Activated T-helper 9 cell treated with anti-CD3 and anti-CD28 coated beads, Interleukin-2, amount 50 U/mL, for 16 hours (primary cell): Measurements from ENCODE around the gene PSEN2.

Source experiments
- DNase-seq: peaks from one replicate; pipeline ENCODE4 v3.0.0-alpha.2; 2020; ENCODE audit warnings: low read depth

The PSEN2 gene

GRCh38 chr1:226886122-226886901, 15.9 kb downstream of the PSEN2 start:
- DNase-seq = no peak

- no peak for DNase-seq
Measured at GRCh38 chr1:226887006-226887405, 16.6 kb downstream of the PSEN2 start.

GRCh38 chr1:226888021-226888420, 17.6 kb downstream of the PSEN2 start:
- DNase-seq = no peak

DNA sequence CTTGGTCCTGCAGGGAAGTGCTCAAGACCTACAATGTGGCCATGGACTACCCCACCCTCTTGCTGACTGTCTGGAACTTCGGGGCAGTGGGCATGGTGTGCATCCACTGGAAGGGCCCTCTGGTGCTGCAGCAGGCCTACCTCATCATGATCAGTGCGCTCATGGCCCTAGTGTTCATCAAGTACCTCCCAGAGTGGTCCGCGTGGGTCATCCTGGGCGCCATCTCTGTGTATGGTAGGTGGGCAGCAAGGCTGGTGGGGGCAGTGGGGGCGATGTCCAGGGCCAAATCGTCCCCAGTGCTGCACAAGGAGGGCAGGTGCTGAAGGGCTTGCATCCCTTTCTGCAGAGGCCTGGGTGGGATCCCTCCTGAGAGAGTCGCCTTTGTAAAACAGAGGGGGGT, 18.4 kb downstream of the PSEN2 start:
- DNase-seq = no peak

DNA sequence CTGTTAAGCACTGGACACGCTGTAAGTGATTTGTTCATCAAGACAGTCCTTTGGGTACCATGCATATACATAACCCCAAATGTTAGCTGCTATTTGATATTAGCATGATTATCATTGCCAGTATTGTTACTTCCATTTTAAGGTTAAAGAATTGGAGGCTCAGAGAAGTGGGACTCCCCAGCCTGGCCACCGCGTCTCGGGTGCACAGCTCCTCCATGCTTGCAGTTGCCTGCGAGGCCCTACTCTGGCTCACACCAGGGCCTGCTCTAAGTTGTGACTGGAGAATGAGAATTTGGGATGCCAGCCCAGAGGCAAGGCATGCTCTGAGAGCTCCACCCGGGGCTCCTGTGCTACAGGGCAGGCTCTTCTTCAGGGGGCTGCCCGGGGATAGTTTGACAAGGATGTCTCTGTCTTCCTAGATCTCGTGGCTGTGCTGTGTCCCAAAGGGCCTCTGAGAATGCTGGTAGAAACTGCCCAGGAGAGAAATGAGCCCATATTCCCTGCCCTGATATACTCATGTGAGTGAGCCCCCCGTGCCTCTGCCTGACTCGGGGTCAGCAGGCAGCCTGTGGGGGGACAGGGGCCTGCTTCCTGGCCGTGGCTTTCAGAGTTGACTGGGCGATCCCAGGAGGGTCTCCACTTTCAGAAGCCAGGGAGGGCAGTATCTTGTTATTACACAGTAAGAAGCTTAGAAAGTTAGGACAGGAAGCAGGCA, 19.4 kb downstream of the PSEN2 start:
- no peak for DNase-seq

DNA sequence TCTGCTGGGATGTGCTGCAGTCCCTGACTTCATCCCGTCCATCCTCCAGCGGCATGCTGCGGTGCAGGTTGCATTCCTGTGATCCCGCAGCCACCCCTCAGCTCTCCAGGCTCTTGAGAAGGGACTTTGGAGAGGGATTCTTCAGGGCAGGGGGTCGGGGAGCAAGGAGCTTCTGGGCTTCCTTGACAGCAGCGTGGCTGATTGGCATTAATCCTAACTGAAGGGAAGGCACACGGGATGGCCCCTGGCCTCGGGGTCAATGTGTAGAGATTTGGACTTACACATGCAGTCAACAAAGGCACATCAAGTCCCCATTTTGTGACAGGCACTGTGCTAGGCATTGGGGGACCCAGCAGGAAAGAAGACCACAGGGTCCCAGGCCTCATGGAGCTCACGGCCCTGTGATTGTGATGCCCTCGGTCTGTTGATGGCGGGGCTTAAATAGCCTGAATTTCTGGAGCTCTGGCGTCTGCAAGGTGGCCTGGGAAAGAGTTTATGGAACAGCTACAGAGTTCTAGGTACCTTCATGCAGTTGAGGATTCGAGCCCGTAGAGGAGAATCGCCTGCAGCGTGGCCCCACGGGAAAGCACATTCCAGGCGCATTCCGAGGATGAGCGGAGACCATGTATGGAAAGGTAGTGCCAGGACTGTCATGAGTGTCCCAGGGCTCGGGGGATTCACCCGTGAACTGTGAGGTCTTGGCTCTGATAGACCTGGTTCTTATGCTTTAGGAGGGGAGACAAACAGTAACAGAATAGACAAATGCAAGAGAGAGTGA, 20.1 kb downstream of the PSEN2 start:
- DNase-seq = no peak

DNA sequence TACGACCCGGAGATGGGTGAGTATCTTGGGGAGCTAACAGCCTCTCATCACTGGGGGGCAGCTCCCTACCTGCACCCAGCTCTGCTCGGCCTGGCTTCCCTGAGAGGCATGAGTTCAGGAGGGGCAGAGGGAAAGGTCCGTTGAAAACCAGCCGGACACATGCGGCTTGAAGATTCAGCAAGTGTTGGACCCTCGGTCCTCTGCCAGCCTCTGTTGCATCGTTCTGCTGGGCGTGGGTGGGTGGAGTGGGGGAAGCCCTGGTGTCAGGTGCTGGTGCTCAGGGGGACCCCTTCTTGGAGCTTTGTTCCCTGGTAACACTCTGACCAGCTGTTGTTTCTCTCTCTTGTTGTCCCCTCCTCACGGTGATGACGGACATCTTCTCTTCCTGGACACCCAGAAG, 20.9 kb downstream of the PSEN2 start:
- DNase-seq = no peak

- no peak for DNase-seq
Measured at GRCh38 chr1:226891846-226892523, 21.6 kb downstream of the PSEN2 start.

- DNase-seq = no peak
Measured at GRCh38 chr1:226892524-226892875, 22.1 kb downstream of the PSEN2 start.

GRCh38 chr1:226893936-226894335, 23.5 kb downstream of the PSEN2 start:
- no peak for DNase-seq

DNA sequence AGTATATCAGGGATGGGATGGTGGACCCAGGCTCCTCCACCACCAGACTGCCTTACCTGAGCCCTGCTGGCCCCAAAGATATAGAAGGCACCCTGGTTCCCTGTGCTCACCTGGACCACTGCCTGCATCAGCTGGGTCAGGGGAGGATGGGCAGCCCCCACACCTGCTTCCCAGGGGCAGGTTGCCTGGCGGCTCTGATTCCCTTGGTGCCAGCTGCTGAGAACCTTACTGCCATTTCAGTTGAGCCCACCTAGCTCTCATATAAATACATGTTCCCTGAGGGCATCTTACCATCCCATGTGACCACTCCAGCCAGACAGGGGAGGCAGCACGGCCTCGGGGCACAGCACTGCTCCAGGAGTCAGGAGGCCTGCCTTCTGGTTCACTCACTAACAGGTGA, 24.4 kb downstream of the PSEN2 start:
- no peak for DNase-seq

DNA sequence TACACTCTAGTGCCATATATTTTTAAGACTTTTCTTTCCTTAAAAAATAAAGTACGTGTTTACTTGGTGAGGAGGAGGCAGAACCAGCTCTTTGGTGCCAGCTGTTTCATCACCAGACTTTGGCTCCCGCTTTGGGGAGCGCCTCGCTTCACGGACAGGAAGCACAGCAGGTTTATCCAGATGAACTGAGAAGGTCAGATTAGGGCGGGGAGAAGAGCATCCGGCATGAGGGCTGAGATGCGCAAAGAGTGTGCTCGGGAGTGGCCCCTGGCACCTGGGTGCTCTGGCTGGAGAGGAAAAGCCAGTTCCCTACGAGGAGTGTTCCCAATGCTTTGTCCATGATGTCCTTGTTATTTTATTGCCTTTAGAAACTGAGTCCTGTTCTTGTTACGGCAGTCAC, 25.2 kb downstream of the PSEN2 start:
- DNase-seq = no peak

- no peak for DNase-seq
Measured at GRCh38 chr1:226898246-226898645, 27.8 kb downstream of the PSEN2 start.

GRCh38 chr1:226901421-226901820, 31.0 kb downstream of the PSEN2 start:
- DNase-seq = no peak

DNA sequence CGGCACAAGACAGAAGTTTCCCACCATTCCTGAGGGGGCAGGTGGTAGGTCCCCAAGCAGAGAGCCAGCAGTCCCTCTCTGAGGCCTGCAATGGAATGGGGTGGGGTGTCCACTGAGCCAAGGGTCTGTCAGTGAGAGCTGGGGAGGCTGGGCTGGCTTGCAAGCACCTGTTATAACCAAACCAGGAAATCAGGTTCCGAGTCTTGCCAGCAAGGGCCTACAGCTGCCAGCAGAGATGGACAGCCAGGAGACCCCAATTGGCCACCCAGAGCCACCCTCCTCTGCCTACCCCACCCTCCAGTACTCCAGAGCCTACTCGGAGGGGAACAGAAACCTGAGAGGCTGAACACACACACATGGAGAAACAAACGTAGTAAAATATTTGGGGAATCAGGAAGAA, 32.2 kb downstream of the PSEN2 start:
- DNase-seq = no peak

DNA sequence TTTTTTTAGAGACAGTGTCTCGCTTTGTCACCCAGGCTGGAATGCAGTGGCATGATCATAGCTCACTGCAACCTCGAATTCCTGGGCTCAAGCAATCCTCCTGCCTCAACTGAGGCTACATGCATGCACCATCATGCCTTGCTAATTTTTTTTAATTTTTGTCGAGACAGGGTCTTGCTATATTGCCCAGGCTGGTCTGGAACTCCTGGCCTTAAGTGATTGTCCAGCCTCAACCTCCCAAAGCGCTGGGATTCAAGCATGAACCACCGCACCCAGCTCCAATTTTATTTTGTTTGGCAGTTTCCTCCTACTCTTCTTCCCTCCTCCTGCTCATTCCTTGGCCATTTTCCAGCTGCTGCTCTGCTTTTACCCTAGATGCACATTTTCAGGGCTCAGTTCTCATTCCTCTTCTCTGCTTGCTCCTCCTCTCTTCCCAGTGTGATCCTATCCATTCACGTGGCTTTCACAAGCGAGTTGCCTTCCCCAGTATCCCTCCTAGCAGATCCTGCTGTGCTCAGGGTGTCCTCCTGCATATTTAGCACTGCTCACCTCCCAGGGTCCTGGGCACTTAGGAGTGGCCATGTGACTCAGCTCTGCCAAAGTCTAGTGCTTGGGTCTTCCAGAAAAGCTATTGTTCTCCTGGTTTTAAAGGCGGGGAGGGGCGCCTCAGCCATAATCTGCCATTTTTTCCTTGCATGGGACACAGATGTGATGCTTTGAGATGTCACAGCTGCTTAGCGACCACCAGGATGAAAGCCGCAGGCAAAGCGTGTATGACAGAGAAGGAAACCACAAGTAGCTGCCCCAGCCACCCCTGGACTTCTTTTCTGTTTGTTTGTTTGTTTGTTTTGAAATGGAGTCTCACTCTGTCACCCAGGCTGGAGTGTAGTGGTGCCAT, 33.7 kb downstream of the PSEN2 start:
- DNase-seq = no peak

DNA sequence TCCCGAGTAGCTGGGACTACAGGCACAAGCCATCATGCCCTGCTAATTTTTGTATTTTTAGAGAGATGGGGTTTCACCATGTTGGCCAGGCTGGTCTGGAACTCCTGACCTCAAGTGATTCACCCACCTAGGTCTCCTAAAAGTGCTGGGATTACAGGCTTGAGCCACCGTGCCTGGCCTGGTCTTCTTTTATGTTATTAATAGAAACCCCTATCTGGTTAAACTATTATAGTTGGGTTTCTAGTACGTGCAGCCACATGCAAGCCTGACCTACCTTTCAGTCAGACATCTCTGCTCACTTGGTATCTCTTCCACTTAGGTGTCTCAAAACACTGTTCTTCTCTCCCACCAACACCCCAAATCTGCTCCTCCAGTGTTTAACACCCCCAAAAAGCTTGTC, 34.4 kb downstream of the PSEN2 start:
- no peak for DNase-seq

- no peak for DNase-seq
Measured at GRCh38 chr1:226908419-226908818, 38.0 kb downstream of the PSEN2 start.

GRCh38 chr1:226908913-226909312, 38.5 kb downstream of the PSEN2 start:
- no peak for DNase-seq

GRCh38 chr1:226912587-226913176, 42.3 kb downstream of the PSEN2 start:
- DNase-seq = no peak

DNA sequence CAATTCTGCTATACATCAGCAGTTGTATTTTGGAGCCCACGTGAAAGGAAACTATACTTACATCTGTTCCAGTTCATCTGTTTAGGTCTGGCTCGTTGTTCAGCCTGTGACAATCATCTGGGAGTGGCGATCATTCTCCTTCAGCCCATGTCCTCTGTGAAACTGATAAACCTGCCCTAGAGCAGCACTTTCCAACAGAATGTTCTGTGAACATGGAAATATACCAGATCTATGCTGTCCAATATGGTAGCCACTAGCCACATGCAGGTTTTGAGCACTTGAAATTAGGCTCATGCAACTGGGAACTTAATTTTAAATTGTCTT, 45.2 kb downstream of the PSEN2 start:
- no peak for DNase-seq
